ENCODE results near the gene ZSCAN21.

Gene ZSCAN21

DNA sequence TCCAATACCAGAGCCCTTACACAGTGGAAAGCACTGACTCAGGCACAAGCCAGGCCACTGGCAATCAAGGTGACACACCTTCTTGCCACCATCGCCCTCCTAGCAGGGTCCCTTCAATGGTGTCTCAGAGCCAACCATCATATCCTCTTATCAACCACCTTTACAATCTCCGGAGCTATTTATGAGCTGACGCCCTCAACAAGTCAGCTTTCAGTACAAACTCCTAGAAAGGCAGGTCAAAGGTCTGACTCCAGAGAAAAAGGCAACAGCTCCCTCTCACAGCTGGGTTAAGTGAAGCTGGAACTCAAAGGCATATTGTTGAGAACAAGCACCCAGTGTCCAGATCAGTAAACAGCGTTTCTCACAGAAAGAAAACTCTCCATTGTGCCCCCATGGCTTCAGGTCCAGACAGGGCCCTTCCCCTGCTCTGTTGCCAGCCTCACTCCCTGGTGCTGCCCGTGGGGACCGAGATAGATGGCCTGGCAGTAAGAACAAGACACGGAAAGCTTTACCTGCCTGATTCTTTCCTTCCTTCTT is 29.5 kb downstream of the ZSCAN21 start:
- no peak for DNase-seq

GRCh38 chr7:100080907-100081534 is 31.4 kb downstream of the ZSCAN21 start:
- DNase-seq = peak; percentile 35

DNA sequence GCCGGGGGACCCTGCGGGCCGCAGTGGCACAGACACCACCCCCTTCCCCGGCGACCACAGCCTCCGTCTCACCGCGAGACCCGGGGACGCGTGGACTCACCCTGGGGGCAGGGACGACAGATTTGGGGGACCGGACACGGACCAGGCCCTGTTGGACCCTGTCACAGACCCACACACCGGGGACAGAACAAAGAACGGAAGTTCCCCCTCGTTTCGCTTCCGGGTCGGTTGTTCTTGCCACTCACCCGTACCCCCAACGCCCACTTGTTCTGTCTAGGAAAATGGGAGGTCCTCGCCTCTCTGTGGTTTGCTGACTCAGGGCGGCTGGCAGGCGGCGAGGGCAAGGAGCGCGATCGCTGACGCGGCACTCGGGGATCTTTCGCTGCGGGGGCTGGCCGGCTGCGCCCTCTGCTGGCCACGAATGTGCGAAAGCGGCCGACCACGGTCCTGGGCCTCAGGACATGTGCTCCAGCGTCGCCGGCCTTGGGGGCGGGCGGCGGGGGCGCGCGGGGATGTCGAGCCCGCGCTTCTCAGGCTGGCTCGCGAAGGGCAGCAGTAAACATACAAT is 32.0 kb downstream of the ZSCAN21 start, which contains the start of gene ZNF3:
Gene ZNF3 (minus strand): TSS at position 189 of the 568 bp plus-strand sequence. CDS start 4,366 bp downstream, outside the sequence.
- peak; percentile 99 for DNase-seq

GRCh38 chr7:100082978-100083377 is 33.4 kb downstream of the ZSCAN21 start:
- no peak for DNase-seq

DNA sequence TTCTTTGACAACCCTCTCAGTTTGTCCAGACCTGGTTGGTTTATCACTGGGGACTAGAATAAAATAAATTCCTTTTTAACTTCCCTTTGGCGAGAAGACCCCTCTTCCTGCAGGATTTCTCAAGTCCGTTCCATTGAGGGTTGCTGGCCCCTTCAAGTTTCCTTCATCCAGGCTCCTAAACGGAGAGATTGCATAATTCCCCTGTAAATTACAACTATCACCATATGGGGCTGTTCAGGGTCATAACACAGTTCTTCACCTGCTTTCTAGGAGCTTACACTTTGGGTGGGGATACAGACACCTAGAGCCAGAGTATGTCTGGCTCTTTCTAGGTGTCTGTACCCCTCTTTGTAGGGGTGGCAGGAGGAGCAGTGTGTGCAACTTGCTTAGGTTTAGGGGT is 35.9 kb downstream of the ZSCAN21 start:
- no peak for DNase-seq

DNA sequence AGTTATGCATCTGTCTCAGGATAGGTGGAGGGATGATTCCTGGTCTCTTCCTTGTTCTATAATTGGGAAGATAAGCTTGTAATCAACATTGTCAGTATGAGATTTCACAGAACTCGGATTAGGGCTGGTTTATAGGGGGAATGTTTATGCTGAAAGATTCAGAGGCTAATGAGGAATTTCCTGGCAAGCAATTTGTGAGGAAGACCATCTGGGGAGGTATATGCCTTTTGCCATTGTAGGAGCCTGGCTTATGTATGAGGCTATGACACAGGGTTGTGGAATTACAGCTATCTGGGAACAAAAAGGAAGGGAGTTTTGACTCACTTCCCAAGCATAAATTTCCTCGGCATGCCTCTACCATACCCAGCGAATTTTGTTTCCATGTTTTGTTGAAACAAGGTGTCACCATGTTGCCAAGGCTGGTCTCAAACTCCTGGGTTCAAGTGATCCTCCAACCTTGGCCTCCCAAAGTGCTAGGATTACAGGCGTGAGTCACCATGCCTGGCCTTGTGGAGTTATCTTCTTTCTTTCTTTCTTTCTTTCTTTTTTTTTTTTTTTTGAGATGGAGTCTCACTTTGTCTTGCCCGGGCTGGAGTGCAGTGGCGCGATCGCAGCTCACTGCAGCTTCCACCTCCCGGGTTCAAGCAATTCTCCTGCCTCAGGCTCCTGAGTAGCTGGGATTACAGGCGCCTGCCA is 37.6 kb downstream of the ZSCAN21 start:
- no peak for DNase-seq

GRCh38 chr7:100088095-100088620 is 38.6 kb downstream of the ZSCAN21 start:
- no peak for DNase-seq

DNA sequence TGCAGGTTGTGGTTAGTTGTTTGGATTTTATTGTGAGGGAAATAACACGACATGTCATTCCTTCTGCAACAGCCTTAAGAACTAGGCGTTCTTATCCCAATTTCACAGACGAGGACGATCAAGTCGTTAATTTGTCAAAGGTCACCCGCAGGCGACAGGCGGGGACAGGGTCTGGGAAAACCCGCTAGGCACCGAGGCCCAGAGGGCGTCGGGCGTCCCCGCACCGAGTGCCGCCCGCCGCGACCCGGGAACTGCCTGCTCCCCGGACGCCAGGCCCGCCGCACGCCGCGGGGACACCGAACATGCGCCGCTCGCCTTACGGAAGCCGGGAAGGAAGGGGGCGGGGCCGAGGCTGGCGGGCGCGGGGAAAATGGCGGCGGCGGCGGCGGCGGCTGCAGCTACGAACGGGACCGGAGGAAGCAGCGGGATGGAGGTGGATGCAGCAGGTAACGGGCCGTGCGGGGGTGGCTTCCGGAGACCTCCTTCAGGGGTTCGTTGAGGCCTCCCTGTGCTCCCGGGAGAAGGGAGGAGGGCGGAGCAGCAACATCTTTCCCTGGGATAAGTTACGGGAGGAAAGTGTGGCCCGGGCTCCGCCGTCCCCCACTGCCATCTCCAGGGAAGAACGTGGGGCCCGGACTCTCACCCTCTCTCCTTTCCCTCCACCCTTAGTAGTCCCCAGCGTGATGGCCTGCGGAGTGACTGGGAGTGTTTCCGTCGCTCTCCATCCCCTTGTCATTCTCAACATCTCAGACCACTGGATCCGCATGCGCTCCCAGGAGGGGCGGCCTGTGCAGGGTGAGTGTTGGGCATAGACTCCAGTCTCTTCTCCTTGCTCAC is 39.3 kb downstream of the ZSCAN21 start, which contains the start of gene COPS6:
Gene COPS6 (plus strand): TSS at position 349 of the 837 bp plus-strand sequence. CDS start 22 bp downstream, at position 371.
- peak; percentile 69 for DNase-seq

DNA sequence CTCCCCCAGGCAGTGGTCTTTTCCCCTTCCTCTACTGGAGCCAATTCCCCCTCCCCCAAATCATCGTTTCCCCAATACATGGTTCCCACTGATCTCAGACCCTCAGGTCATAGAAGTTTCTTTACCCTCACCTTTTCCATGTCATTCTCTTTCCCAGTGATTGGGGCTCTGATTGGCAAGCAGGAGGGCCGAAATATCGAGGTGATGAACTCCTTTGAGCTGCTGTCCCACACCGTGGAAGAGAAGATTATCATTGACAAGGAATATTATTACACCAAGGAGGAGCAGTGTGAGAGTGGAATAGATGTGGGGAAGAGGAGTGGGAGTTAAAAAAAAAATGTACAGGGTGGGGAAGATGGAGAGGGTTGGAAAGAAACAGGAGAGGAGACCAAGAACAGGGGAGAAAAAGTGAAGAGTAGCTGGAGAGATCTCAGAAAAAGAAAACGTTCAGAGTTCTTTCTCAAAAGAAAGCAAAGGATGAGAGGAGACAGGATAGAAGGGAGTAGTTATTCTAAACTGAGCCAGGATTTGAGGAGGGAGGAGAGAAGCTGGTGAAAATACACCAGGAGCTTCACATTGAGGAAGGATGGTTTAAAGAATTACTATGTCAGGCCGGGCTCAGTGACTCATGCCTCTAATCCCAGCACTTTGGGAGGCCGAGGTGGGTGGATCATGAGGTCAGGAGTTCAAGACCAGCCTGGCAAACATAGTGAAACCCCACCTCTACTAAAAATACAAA is 40.1 kb downstream of the ZSCAN21 start:
- DNase-seq = no peak

GRCh38 chr7:100090527-100091410 is 41.2 kb downstream of the ZSCAN21 start:
- DNase-seq = no peak

- DNase-seq = no peak
Measured at GRCh38 chr7:100091411-100092181, 42.0 kb downstream of the ZSCAN21 start.

DNA sequence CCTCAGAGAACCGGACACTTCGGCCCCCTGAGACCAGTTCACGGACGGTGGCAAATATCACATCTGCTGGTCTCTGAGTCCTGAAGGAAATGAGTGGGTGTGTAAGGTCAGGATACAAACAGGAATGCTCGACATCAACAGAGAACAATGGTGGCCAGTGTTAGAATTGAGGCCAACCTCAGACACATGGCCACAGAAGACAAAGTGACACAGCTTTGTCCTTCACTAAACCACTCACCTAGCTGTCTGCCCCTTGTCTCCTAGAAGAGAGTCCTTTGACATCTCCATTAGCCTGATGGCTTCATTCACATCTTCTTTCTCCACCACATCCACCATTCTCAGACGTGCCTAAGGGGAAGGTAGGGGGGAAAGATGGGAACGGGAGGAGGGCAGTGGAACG is 43.5 kb downstream of the ZSCAN21 start:
- no peak for DNase-seq

DNA sequence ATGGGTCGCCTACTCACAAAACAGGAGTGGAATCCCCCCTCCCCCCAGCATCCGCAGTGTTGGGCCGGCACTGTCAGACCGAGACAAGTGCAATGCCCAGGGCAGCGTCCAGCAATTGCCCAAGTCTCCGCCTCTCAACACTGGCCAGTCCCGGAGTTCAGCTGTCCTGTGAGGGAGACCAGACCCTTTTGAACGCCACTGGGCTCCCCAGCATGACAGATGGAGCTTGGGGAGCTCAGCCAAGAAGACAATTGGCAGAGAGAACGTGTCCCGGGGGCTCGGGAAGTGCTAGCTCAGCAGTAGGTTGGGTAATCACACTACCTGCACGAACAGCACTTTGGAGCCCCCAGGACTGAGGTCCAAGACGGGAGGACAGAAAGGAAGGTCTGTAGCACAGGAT is 43.9 kb downstream of the ZSCAN21 start:
- DNase-seq = no peak

- DNase-seq = no peak
Measured at GRCh38 chr7:100093925-100094486, 44.4 kb downstream of the ZSCAN21 start.

DNA sequence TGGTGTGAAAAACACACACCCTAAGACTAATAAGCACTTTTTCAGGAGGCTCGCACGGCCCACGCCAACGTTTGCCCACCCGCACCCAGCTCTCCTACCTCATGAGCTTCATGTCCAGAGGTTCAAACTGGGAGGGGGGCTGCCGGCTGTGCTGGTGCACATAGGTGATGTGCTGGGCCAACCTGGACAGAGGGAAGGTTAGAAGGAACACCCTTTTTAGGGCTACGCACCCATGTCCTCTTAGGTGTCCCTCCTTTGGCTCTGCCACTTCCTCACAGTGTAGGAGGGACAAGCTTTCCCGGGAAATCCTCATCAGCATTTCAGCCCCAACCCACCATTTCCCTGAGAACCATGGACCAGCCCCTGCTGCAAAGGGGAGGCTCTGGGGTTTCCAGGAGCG is 45.7 kb downstream of the ZSCAN21 start:
- DNase-seq = no peak

DNA sequence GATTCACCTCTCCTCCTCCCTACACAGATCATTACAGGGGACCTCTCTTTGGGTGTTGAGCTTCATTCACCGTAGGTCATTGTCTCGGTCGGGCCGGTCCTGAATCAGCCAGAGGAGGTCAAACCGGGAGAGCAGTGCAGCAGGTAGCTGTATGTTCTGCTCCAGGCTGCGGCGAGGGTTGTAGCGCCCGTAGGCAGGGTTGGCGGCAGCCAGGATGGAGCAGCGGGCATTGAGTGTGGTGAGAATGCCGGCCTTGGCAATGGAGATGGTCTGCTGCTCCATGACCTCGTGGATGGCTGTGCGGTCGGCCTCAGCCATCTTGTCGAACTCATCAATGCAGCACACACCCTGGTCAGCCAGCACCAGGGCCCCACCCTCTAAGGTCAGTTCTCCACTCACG is 46.1 kb downstream of the ZSCAN21 start:
- no peak for DNase-seq

DNA sequence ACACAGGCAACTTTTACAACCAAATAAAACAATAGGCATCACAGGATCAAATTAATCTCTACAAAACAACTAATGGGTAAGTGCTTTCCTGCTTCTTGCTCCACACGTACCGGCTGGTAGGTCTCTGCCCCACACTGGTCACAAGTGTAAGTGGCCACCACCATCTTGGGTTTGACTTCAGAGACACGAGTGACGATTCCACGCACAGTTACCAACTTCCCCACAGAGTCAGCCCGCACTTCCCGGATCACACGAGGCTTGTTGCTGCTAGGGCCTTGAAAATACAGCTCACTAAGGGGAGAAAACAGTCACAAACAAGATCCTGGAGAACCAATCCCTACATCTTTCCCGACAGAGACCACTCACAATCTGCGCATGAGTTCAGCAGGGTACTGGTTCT is 49.3 kb downstream of the ZSCAN21 start:
- DNase-seq = no peak

- no peak for DNase-seq
Measured at GRCh38 chr7:100099452-100099851, 49.9 kb downstream of the ZSCAN21 start.

DNA sequence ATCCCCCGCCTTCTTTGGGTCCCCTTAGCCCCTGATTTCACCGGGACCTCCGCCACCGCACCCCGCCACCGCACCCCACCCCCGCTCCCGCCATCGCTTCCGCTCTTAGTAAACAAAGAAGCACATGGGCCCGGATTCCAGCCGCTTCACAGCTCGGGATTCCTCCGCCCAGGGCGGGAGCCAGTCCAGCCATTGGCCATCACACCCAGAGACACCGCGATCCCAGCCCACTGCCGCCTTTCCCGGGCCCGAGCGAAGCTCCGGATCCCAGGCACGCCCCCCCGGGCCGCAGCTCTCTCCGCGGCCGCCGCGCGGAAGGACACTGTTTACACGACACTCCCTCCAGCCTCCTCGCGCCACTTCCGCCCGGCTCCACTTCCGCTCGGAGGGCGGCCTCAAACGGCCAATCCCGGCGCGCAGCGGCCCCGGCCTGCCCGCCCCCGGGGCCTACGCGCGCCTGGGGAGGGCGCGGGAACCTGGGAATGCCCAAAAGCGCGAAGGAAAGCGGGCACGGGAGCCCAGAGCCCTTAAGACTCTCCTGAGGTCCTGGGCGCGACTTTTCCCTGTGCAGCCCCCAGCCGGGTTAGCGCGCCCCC is 50.9 kb downstream of the ZSCAN21 start:
- peak; percentile 96 for DNase-seq

Data from NCI-H1092 (cell line).